HepG2 (cell line): ENCODE measurements around the gene TXNL4A. TPM values are rescaled to one million over a fixed set of nuclear protein-coding genes. Genes with fewer than 3 reads are reported as not detected.

Experiments used
- CAMTA2 ChIP-seq: sonication (generic); formaldehyde crosslinking; IDR thresholded peaks from 2 replicates; pipeline ENCODE4 v1.4.0; 2020; ENCODE audit warnings: mild to moderate bottlenecking, missing genetic modification reagents, borderline replicate concordance
- FOSL1 ChIP-seq: sonication (generic); formaldehyde crosslinking; IDR thresholded peaks from 2 replicates; pipeline ENCODE4 v1.9.0; 2021; ENCODE audit warnings: missing genetic modification reagents, borderline replicate concordance
- IKZF4 ChIP-seq: sonication (generic); formaldehyde crosslinking; IDR thresholded peaks from 2 replicates; pipeline ENCODE4 v1.5.1; 2020; ENCODE audit warnings: borderline replicate concordance, mild to moderate bottlenecking, low read depth, missing genetic modification reagents; ENCODE audit errors: not compliant biosample characterization
- TEF ChIP-seq: sonication (generic); formaldehyde crosslinking; IDR thresholded peaks from 2 replicates; pipeline ENCODE4 v1.5.0; 2020; ENCODE audit warnings: missing genetic modification reagents
- ZBTB39 ChIP-seq: sonication (generic); formaldehyde crosslinking; IDR thresholded peaks from 2 replicates; pipeline ENCODE4 v1.5.0; 2020; ENCODE audit warnings: missing genetic modification reagents
- ZKSCAN5 ChIP-seq: sonication (generic); formaldehyde crosslinking; IDR thresholded peaks from 2 replicates; pipeline ENCODE4 v1.5.1; 2020; ENCODE audit warnings: mild to moderate bottlenecking, missing genetic modification reagents
- ZNF550 ChIP-seq: sonication (generic); formaldehyde crosslinking; IDR thresholded peaks from 2 replicates; pipeline ENCODE4 v1.4.0; 2020; ENCODE audit warnings: mild to moderate bottlenecking, missing genetic modification reagents, borderline replicate concordance
- ZNF678 ChIP-seq: sonication (generic); formaldehyde crosslinking; IDR thresholded peaks from 2 replicates; pipeline ENCODE4 v1.4.0; 2020; ENCODE audit warnings: mild to moderate bottlenecking, missing genetic modification reagents
- ZNF879 ChIP-seq: sonication (generic); formaldehyde crosslinking; IDR thresholded peaks from 2 replicates; pipeline ENCODE4 v1.8.1; 2023; ENCODE audit warnings: missing genetic modification reagents
- polyA plus RNA-seq, 8 experiments: library from polyadenylated mRNA; depleted of rRNA in 3 of 8; stranded (reverse) in 7 of 8; unstranded in 1 of 8; fragments of >200 nt; fragmentation: Illumina TruSeq in 4 of 8; extraction: Trizol in 4 of 8; gene quantifications; 2 replicates each; pipeline versions ENCODE4 v1.2.1 to v1.2.3, GENCODE V29; 2011 to 2016; ENCODE audit warnings: low read depth in 4 of 8, missing spikeins in 1 of 8, mixed read lengths in 1 of 8; ENCODE audit not compliant: insufficient read depth in 1 of 8
- total RNA-seq, 5 experiments: library from RNA; depleted of rRNA; stranded (reverse); fragments of >200 nt; fragmentation: Illumina TruSeq; extraction: Trizol; gene quantifications; 2 replicates each; pipeline ENCODE4 v1.2.3, GENCODE V29; 2016; ENCODE audit warnings: low read depth in 1 of 5
- TF ChIP-seq, protein P1 (sequence below): sonication (generic); formaldehyde crosslinking; IDR thresholded peaks from 2 replicates; pipeline ENCODE4 v1.5.0; 2020; ENCODE audit warnings: mild to moderate bottlenecking, missing genetic modification reagents
- TF ChIP-seq, protein P2 (sequence below): sonication (generic); formaldehyde crosslinking; IDR thresholded peaks from 2 replicates; pipeline ENCODE4 v1.4.0; 2020; ENCODE audit warnings: missing genetic modification reagents
- TF ChIP-seq, protein P3 (sequence below): sonication (generic); formaldehyde crosslinking; IDR thresholded peaks from 2 replicates; pipeline ENCODE4 v1.4.0; 2020; ENCODE audit warnings: missing genetic modification reagents, low read depth, mild to moderate bottlenecking, borderline replicate concordance
- TF ChIP-seq, protein P4 (sequence below): sonication (generic); formaldehyde crosslinking; IDR thresholded peaks from 2 replicates; pipeline ENCODE4 v1.5.0; 2020; ENCODE audit warnings: missing genetic modification reagents
- TF ChIP-seq, protein P5 (sequence below): sonication (generic); formaldehyde crosslinking; IDR thresholded peaks from 2 replicates; pipeline ENCODE4 v1.4.0; 2020; ENCODE audit warnings: mild to moderate bottlenecking, missing genetic modification reagents

The TXNL4A gene
- total and polyA plus RNA-seq, 2 of the 13 experiments (the other 11 are each of a cell fraction or from before 2014, with no cell fraction given), result 172 to 202 TPM

GRCh38 chr18:80033181-80034067, 45.1 kb upstream of the TXNL4A start (continued):
- TF ChIP-seq, protein P1, sequence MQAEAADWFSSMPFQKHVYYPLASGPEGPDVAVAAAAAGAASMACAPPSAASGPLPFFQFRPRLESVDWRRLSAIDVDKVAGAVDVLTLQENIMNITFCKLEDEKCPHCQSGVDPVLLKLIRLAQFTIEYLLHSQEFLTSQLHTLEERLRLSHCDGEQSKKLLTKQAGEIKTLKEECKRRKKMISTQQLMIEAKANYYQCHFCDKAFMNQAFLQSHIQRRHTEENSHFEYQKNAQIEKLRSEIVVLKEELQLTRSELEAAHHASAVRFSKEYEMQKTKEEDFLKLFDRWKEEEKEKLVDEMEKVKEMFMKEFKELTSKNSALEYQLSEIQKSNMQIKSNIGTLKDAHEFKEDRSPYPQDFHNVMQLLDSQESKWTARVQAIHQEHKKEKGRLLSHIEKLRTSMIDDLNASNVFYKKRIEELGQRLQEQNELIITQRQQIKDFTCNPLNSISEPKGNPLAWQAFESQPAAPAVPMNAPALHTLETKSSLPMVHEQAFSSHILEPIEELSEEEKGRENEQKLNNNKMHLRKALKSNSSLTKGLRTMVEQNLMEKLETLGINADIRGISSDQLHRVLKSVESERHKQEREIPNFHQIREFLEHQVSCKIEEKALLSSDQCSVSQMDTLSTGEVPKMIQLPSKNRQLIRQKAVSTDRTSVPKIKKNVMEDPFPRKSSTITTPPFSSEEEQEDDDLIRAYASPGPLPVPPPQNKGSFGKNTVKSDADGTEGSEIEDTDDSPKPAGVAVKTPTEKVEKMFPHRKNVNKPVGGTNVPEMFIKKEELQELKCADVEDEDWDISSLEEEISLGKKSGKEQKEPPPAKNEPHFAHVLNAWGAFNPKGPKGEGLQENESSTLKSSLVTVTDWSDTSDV (CRISPR knock-in tag), result no peak
- TF ChIP-seq, protein P2, sequence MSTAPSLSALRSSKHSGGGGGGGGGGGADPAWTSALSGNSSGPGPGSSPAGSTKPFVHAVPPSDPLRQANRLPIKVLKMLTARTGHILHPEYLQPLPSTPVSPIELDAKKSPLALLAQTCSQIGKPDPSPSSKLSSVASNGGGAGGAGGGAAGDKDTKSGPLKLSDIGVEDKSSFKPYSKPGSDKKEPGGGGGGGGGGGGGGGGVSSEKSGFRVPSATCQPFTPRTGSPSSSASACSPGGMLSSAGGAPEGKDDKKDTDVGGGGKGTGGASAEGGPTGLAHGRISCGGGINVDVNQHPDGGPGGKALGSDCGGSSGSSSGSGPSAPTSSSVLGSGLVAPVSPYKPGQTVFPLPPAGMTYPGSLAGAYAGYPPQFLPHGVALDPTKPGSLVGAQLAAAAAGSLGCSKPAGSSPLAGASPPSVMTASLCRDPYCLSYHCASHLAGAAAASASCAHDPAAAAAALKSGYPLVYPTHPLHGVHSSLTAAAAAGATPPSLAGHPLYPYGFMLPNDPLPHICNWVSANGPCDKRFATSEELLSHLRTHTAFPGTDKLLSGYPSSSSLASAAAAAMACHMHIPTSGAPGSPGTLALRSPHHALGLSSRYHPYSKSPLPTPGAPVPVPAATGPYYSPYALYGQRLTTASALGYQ (CRISPR knock-in tag), result no peak
- TF ChIP-seq, protein P3, sequence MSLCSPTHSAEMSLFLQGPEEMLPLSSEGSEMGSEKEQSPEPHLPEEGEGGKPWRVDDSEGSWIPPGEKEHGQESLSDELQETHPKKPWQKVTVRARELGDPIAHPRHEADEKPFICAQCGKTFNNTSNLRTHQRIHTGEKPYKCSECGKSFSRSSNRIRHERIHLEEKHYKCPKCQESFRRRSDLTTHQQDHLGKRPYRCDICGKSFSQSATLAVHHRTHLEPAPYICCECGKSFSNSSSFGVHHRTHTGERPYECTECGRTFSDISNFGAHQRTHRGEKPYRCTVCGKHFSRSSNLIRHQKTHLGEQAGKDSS (CRISPR knock-in tag), result no peak
- no peak for TF ChIP-seq ZBTB39
- no peak for TF ChIP-seq ZNF678 (CRISPR knock-in tag)
- TF ChIP-seq ZNF550, result no peak
- TF ChIP-seq FOSL1 (CRISPR knock-in tag), result no peak
- no peak for TF ChIP-seq CAMTA2 (CRISPR knock-in tag)
- TF ChIP-seq ZKSCAN5 (CRISPR knock-in tag), result no peak
- TF ChIP-seq ZNF879, result no peak
- TF ChIP-seq IKZF4 (CRISPR knock-in tag), result no peak
- TF ChIP-seq, protein P4, sequence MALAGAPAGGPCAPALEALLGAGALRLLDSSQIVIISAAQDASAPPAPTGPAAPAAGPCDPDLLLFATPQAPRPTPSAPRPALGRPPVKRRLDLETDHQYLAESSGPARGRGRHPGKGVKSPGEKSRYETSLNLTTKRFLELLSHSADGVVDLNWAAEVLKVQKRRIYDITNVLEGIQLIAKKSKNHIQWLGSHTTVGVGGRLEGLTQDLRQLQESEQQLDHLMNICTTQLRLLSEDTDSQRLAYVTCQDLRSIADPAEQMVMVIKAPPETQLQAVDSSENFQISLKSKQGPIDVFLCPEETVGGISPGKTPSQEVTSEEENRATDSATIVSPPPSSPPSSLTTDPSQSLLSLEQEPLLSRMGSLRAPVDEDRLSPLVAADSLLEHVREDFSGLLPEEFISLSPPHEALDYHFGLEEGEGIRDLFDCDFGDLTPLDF (CRISPR knock-in tag), result no peak
- TF ChIP-seq, protein P5, sequence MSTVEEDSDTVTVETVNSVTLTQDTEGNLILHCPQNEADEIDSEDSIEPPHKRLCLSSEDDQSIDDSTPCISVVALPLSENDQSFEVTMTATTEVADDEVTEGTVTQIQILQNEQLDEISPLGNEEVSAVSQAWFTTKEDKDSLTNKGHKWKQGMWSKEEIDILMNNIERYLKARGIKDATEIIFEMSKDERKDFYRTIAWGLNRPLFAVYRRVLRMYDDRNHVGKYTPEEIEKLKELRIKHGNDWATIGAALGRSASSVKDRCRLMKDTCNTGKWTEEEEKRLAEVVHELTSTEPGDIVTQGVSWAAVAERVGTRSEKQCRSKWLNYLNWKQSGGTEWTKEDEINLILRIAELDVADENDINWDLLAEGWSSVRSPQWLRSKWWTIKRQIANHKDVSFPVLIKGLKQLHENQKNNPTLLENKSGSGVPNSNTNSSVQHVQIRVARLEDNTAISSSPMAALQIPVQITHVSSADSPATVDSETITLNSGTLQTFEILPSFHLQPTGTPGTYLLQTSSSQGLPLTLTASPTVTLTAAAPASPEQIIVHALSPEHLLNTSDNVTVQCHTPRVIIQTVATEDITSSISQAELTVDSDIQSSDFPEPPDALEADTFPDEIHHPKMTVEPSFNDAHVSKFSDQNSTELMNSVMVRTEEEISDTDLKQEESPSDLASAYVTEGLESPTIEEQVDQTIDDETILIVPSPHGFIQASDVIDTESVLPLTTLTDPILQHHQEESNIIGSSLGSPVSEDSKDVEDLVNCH (CRISPR knock-in tag), result no peak
- TF ChIP-seq TEF (CRISPR knock-in tag), result no peak
